Activated naive CD8-positive, alpha-beta T cell treated with anti-CD3 and anti-CD28 coated beads for 36 hours (primary cell): Measurements from ENCODE around the gene RASGRF2. TPM values are rescaled to one million over a fixed set of nuclear protein-coding genes. Genes with fewer than 3 reads are reported as not detected.
"Not testable (repeated sequence)": the region's sequence is repeated elsewhere in the genome, so short reads cannot be mapped to it uniquely, and the experiment has no call there.

ENCODE experiments used
- DNase-seq: peaks from one replicate; pipeline ENCODE4 v3.0.0; 2021
- H3K27ac Mint-ChIP-seq: one replicate; pipeline ENCODE4 v1.8.0; 2022; ENCODE audit warnings: mild to moderate bottlenecking, moderate library complexity, mixed read lengths
- H3K27me3 Mint-ChIP-seq: one replicate; pipeline ENCODE4 v1.8.0; 2022; ENCODE audit warnings: mild to moderate bottlenecking, mixed read lengths
- H3K36me3 Mint-ChIP-seq: one replicate; pipeline ENCODE4 v1.8.0; 2021; ENCODE audit warnings: mild to moderate bottlenecking, mixed read lengths
- H3K4me1 Mint-ChIP-seq: one replicate; pipeline ENCODE4 v1.8.0; 2021; ENCODE audit warnings: mixed read lengths
- H3K4me3 Mint-ChIP-seq: one replicate; pipeline ENCODE4 v1.8.0; 2022; ENCODE audit warnings: mild to moderate bottlenecking, moderate library complexity, mixed read lengths
- H3K9me3 Mint-ChIP-seq: one replicate; pipeline ENCODE4 v1.8.0; 2022; ENCODE audit warnings: mixed read lengths
- total RNA-seq, 2 experiments: library from RNA; stranded (reverse); gene quantifications; one replicate each; pipeline ENCODE4 v1.2.3, GENCODE V29; 2021

RASGRF2 gene
- total RNA-seq, 2 experiments from 2014 or later: 12.3 to 13.3 TPM

DNA sequence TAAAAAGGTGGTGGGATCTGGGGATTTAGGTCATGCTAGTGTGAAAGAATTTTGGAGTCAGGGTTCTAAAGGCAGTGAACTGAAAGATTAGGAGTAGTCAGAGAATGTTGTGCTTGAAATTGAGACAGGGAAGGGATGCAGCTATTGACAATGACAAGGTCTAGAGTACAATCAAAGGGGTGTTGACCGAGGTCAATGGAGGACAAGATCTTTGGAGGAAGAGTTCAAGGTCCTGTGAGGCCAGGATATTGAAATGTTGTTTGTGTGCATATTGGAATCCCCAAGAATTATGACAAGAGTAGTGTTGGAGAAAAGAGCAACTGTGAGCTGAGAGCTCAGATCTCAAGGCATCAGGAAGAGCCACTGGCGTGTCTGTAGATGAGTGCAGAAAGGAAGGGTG, 116.9 kb downstream of the RASGRF2 start:
- Mint-ChIP-seq H3K4me1 (peaks cover 2% of the 10 kb centered on the region), H3K36me3 (peaks cover 37% of the 10 kb centered on the region), H3K27ac (no peak overlapping the region), H3K9me3 (peaks cover 3% of the 10 kb centered on the region), H3K27me3 (no peaks in the 10 kb centered on the region), H3K4me3 (no peak overlapping the region)
- DNase-seq: no peak

DNA sequence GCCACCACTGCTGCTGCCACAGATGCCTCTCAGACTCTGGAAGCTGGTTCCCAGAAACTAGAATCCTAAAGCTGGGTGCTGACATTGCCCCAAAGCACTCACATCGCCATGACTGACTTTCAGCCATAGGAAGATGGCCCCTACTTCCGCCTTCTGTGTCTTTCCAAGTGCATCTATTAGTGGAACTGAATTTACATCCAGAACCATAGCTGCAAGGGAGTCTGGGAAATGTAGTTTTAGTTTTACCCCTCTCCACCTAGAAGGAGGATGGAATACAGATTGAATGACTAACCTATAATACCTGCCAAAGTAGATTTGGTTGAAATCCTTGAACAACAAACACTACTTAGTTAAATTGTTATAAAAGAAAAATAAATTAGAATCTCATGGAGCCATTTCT, 118.8 kb downstream of the RASGRF2 start:
- Mint-ChIP-seq H3K9me3 (peaks cover 3% of the 10 kb centered on the region), H3K36me3 (peaks cover 34% of the 10 kb centered on the region), H3K4me3 (no peak overlapping the region), H3K27ac (no peak overlapping the region), H3K27me3 (no peaks in the 10 kb centered on the region), H3K4me1 (peaks cover 3% of the 10 kb centered on the region)
- DNase-seq: no peak

DNA sequence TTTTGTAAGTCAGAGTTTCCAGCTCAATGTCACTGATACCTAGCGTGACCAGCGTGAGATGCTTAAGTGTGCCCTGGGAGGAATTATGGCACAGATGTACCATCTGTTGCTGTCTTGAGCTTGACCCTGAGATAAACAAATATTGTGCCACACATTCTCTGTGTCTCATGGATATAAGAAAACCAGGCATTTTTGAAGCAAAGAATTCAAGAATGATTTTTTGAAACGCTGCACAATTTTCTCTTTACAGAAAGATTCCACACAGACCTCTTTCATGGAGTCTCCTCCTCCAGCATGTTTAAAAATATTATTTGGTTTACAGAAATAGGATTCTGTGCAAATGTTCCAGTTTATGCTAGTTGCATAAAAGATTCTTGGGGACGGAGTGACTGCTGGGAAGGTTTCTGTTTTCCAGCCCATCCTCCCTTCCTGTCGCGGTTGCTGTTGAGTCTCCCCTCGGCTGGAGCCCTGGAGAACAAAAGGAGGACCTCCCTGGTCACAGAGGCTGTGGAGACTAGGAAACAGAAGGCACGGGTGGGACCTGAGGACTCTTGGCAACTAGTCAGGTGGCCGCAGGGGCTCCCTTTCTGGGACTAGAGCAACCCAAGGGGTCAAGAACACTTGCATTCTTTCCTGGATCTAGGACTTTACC, 120.8 kb downstream of the RASGRF2 start:
- Mint-ChIP-seq H3K36me3 (peaks cover 36% of the 10 kb centered on the region), H3K27me3 (no peaks in the 10 kb centered on the region)

DNA sequence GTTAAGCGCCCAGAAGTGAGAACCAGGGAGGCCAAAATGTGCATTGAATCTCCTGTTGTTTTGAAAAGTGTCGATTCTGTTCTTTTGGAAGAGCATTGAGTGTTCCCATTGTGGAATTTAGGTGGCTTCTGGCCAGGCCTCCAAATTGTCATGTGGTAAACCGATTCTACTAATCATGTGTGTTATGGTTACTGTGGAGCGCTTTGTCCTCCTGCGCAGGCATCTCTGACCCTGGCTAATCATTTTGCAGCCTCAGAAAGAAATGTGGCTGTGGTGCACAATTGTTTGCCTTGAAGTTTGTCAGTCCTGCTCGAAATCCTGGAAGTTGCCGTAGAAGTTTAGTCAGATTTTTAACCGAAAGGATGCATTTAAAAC, 121.3 kb downstream of the RASGRF2 start:
- H3K27ac Mint-ChIP-seq: no peak overlapping the region
- H3K27me3 Mint-ChIP-seq: no peaks in the 10 kb centered on the region
- H3K4me1 Mint-ChIP-seq: peaks cover 6% of the 10 kb centered on the region
- no peak for DNase-seq
- H3K9me3 Mint-ChIP-seq: peaks cover 3% of the 10 kb centered on the region
- H3K4me3 Mint-ChIP-seq: no peak overlapping the region
- H3K36me3 Mint-ChIP-seq: peaks cover 41% of the 10 kb centered on the region

More for the DNA sequence above, 120.8 kb downstream of the RASGRF2 start:
- Mint-ChIP-seq H3K27ac (no peak overlapping the region), H3K4me1 (peaks cover 6% of the 10 kb centered on the region), H3K9me3 (peaks cover 3% of the 10 kb centered on the region), H3K4me3 (no peak overlapping the region)
- no peak for DNase-seq

DNA sequence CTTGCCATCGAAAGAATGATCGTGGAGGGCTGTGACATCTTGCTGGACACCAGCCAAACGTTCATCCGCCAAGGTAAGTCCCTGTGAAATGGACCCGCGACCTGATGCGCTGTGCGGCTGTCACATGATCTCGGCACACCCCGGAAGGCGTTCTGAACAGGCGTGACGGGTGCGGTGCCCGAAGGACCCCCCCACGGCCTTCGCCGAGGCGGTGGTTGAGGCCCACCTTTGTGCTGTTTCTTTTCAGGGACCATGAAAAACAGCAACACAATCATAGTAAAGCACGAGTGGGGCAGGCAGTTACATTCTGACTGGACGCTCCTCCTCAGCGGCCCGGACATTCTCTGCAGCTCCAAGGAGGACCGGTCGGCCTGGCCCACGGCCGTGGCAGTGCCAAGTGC, 126.7 kb downstream of the RASGRF2 start:
- Mint-ChIP-seq H3K27me3 (no peaks in the 10 kb centered on the region), H3K9me3 (no peaks in the 10 kb centered on the region), H3K36me3 (peaks cover 32% of the 10 kb centered on the region), H3K4me3 (no peak overlapping the region), H3K27ac (no peak overlapping the region), H3K4me1 (peaks cover 6% of the 10 kb centered on the region)
- no peak for DNase-seq

DNA sequence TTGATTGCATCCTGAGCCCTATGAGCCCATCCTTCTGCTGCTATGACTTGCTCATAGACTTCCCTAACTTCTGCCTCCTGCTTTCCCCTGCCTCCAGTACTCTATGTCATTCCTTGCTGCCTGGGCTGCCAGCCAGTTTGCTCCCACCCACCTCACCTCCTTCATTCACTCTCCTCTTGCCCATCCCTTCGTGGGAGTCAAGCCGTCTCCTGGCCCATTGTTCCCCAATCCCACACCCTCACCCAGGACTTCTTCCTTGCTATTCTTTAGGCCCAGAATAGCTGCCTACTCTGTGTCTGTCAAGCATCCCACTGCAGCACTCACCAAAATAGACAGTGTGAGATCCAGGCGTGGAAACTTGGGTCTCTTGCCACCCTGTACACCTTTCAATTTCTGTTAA, 131.0 kb downstream of the RASGRF2 start:
- H3K27ac Mint-ChIP-seq: no peak overlapping the region

DNA sequence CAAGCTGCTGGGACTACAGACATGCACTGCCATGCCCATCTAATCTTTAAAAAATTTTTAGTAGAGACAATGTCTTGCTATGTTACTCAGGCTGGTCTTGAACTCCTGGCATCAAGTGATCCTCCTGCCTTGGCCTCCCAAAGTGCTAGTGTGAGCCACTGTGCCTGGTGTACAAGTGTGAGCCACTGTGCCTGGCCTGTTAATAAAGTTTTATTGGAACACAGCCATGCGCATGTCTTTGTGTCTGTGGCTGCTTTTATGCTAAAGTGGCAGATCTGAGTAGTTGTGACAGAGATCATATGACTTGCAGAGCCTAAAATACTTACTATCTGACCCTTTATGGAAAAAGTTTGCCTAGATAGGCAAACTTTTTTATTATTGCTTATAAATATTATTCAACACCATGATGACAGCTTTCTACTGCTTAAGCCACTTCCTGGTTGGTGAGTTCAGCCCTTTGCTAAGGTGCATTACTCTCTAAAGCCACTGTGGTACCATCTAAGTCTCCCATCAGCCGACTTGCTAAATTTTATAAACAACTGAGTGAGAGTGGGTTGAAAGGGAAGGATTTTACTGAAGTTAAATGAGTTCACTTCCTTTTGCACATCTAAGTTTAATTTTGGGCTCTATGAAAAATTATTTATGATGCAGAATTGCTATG, 133.5 kb downstream of the RASGRF2 start:
- no peak for DNase-seq
- Mint-ChIP-seq H3K9me3 (no peaks in the 10 kb centered on the region), H3K4me1 (peaks cover 2% of the 10 kb centered on the region), H3K4me3 (no peak overlapping the region), H3K27ac (no peak overlapping the region), H3K27me3 (no peaks in the 10 kb centered on the region), H3K36me3 (peaks cover 8% of the 10 kb centered on the region)

More for the DNA sequence above, 131.0 kb downstream of the RASGRF2 start:
- H3K4me3 Mint-ChIP-seq: no peak overlapping the region
- no peak for DNase-seq
- peaks cover 2% of the 10 kb centered on the region for H3K4me1 Mint-ChIP-seq
- no peaks in the 10 kb centered on the region for H3K9me3 Mint-ChIP-seq
- peaks cover 25% of the 10 kb centered on the region for H3K36me3 Mint-ChIP-seq
- no peaks in the 10 kb centered on the region for H3K27me3 Mint-ChIP-seq

DNA sequence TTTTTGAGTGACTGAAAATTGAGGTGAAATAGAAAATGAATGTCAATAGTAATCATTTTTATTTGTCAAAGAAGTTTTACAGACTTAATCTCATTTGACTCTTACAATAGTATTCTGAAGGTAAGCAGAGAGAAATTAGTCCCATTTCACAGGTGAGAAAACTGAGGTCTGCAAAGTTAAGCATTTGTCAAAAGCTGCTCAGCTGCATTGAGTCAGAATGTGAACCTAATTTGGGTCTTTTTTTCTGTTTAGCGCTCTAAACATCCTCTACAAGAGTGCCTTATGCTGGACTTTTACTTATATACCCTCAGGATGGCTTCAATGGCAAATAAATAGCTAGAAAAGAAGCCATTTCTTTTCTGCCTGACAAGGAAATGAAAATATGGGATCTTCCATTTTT, 135.7 kb downstream of the RASGRF2 start:
- H3K4me1 Mint-ChIP-seq: peaks cover 2% of the 10 kb centered on the region
- no peaks in the 10 kb centered on the region for H3K9me3 Mint-ChIP-seq
- no peak for DNase-seq
- H3K36me3 Mint-ChIP-seq: peaks cover 9% of the 10 kb centered on the region
- H3K27ac Mint-ChIP-seq: no peak overlapping the region
- H3K4me3 Mint-ChIP-seq: no peak overlapping the region
- no peaks in the 10 kb centered on the region for H3K27me3 Mint-ChIP-seq

DNA sequence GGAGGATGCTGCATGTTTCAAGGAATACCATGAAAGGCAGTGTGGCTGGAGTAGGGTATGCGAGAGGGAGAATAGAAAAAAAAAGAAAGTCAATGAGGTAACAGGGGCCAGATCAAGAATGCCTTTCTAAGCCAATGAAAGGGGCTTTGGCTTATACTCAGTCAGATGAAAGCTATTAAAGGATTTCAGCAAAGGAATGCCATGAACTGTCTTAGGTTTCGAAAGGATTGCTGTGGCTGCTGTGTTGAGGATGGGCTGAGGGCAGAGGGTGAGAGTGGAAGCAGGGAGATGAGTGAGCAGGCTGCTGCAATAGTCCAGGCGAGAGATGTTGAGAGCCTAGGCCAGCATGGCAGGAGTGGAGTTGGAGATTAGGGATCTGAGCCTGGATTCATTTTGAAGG, 137.6 kb downstream of the RASGRF2 start:
- no peak for DNase-seq
- Mint-ChIP-seq H3K27me3 (no peaks in the 10 kb centered on the region), H3K4me3 (no peak overlapping the region), H3K9me3 (no peaks in the 10 kb centered on the region), H3K36me3 (peaks cover 5% of the 10 kb centered on the region), H3K27ac (no peak overlapping the region), H3K4me1 (peaks cover 3% of the 10 kb centered on the region)

DNA sequence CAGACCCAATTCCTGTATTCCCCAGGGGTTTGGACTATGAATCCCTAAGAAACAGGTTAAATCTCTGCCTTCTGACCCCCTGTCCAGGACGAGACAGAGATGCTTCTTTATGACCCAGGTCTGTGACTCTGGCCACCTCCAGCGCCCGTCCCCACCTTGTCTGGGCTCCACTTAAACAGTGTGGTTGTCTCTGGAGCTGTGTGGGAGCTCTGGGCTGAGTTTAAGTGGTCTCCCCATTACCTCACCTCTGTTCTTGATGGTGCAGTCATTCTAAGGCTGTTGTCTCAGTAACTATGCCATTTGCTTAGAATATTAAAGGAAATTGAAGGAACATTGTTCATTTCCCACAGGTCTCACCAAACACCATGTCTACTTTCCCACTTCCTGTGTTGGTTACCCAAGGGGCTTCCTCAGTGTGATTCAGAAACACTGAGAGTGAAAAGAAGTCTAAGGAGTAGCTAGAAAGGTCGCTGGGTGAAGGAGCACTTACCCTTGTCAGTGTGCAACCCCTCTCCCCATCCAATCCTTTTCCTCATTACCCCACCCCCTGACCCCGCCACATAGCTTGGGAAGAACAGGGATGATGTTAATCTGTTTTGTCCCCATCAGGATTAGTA, 145.2 kb downstream of the RASGRF2 start:
- H3K36me3 Mint-ChIP-seq: peaks cover 8% of the 10 kb centered on the region
- peaks cover 32% of the 10 kb centered on the region for H3K4me1 Mint-ChIP-seq
- no peak overlapping the region for H3K4me3 Mint-ChIP-seq
- H3K9me3 Mint-ChIP-seq: no peaks in the 10 kb centered on the region
- no peak overlapping the region for H3K27ac Mint-ChIP-seq
- no peak for DNase-seq
- no peaks in the 10 kb centered on the region for H3K27me3 Mint-ChIP-seq

DNA sequence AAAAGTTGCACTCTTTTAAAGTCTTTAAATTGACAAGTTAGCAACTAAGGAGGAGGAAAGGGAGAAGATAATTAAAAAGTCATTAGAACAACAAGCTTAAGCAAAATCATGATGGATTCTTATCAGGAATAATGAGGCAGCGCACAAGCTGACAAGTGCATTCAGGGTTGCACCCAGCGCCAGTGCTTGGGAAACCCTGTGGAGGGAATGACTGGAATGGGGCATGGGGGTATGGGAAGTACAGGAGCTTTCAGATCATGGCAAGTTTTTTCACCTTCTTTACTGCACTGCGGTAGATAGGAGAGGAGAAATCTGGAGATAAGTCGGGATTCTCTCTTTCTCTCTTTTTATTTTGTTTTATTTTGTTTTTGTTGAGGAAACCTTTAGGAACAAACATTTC, 155.1 kb downstream of the RASGRF2 start:
- H3K9me3 Mint-ChIP-seq: no peaks in the 10 kb centered on the region
- H3K4me1 Mint-ChIP-seq: no peaks in the 10 kb centered on the region

DNA sequence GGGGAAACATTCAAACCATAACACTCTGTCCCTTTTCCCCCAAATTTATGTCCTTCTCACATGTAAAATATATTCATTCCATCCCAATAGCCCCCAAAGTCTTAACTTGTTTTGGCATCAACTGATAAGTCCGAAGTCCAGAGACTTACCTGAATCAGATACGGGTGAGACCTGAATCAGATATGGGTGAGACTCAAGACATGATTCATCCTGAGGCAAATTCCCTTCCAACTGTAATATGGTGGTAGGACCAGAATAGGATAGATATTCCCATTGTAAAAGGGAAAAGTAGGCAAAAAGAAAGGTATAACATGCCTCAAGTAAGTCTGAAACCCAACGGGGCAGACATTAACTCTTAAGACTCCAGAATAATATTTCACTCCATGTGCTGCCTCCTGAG, 157.4 kb downstream of the RASGRF2 start:
- Mint-ChIP-seq H3K4me1 (peaks cover 19% of the 10 kb centered on the region), H3K4me3 (no peak overlapping the region), H3K27ac (no peak overlapping the region), H3K36me3 (peaks cover 28% of the 10 kb centered on the region), H3K27me3 (no peaks in the 10 kb centered on the region), H3K9me3 (no peaks in the 10 kb centered on the region)
- DNase-seq: no peak

More for the DNA sequence above, 155.1 kb downstream of the RASGRF2 start:
- no peaks in the 10 kb centered on the region for H3K27me3 Mint-ChIP-seq
- no peak overlapping the region for H3K4me3 Mint-ChIP-seq
- no peak for DNase-seq
- H3K27ac Mint-ChIP-seq: no peak overlapping the region
- peaks cover 19% of the 10 kb centered on the region for H3K36me3 Mint-ChIP-seq

DNA sequence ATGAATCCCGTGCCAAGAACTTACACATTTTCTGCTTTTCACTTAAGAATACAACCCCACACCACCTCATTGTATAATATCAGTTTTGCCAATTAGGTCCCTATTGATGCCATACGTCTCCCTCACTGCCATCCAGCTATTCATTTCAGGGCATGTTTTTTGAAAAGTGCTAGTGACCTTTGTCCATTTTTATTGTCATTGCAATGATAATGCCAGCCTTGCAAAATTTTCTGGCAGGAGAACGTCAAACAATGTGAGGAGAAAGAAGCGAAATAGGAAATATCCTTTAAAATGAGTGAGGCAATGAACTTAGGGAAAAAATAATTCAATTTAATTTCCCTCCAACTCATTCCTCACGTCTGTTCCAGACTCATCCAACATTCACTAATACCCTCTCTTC, 161.1 kb downstream of the RASGRF2 start:
- Mint-ChIP-seq H3K4me3 (no peak overlapping the region), H3K9me3 (no peaks in the 10 kb centered on the region), H3K36me3 (peaks cover 23% of the 10 kb centered on the region), H3K27ac (no peak overlapping the region), H3K4me1 (peaks cover 20% of the 10 kb centered on the region), H3K27me3 (no peaks in the 10 kb centered on the region)
- DNase-seq: no peak

DNA sequence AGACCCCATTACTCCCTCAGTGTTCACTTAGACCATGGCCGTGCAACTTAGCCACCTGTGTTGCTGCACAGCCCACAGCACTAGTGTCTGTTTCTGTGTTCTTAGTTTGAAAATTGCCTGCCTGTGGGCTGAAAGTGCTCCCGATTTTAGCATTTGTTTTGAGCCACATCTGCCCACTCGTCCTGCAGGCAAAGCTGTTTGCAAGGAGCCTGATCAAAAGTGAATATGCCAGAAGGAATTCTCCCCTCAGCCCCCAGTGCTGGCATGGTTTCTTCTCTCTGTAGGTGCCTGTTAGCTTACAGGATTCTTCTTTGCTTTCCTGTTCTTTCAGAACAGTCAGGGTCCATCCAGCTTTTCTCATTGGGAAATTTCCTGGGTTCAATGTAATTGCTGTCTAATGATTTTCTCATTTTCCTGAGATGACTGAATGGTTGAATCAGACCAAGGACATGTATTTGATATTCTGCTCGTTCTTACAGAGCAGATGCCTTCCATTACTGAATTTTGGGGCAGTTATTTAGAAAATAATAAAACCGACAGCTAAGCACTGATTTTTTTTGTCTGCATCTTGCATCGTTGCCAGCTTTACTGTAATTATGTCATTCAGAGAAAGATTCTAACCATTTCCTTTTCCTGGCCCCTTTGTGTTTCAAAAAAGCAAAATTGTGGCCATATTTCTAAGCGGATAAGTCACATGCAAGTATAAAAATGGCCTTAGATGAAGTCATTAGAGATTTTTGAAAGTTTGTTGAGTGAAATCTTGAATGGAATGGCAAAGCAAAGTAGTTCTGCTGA, 161.9 kb downstream of the RASGRF2 start:
- H3K4me3 Mint-ChIP-seq: no peak overlapping the region

DNA sequence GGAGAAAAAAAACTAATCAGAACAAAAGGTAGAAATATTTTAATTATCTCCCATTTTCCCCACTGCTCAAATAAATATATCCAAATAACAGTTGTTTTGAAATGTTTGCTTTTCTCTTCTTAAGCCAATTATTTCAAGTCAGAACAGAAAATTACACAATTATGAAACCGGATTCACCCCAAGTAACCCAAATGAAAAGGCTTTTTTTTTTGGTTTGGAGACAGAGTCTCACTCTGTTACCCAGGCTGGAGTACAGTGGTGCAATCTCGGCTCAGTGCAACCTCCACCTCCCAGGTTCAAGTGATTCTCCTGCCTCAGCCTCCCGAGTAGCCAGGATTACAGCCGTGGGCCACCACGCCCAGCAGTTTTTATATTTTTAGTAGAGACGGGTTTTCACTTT, 164.5 kb downstream of the RASGRF2 start:
- not testable (repeated sequence) for DNase-seq, H3K27me3 Mint-ChIP-seq, H3K4me3 Mint-ChIP-seq, H3K27ac Mint-ChIP-seq, H3K9me3 Mint-ChIP-seq
- Mint-ChIP-seq H3K4me1 (peaks cover 24% of the 10 kb centered on the region), H3K36me3 (peaks cover 24% of the 10 kb centered on the region)

More for the DNA sequence above, 161.9 kb downstream of the RASGRF2 start:
- H3K9me3 Mint-ChIP-seq: no peaks in the 10 kb centered on the region
- H3K27me3 Mint-ChIP-seq: no peaks in the 10 kb centered on the region
- H3K4me1 Mint-ChIP-seq: peaks cover 20% of the 10 kb centered on the region
- no peak overlapping the region for H3K27ac Mint-ChIP-seq
- peaks cover 25% of the 10 kb centered on the region for H3K36me3 Mint-ChIP-seq
- no peak for DNase-seq
